A673 (cell line): ENCODE measurements around the gene SPAG16. TPM values are rescaled to one million over a fixed set of nuclear protein-coding genes. Genes with fewer than 3 reads are reported as not detected.

Experiments
- BruUV-seq: library from RNA; stranded (reverse); fragments of 400-500 nt; replicated peaks from 2 replicates; lab custom pipeline; 2021; lab: Mats Ljungman, UMichigan
- CTCF ChIA-PET: fragments of 300-600 bp; sonication (Branson Sonifier 250); formaldehyde crosslinking; loops from one replicate; lab custom pipeline; 2022; ENCODE audit warnings: antibody characterized with exemption; lab: Charles Lee
- POLR2A ChIA-PET: fragments of 300-600 bp; sonication (Branson Sonifier 250); formaldehyde crosslinking; loops from one replicate; lab custom pipeline; 2022; ENCODE audit warnings: antibody characterized with exemption; ENCODE audit not compliant: low non-redundant PET; lab: Charles Lee
- DNase-seq: peaks from one replicate; pipeline ENCODE4 v3.0.0-alpha.2; 2015; ENCODE audit warnings: low spot score
- H3K27ac ChIP-seq: fragments of 200-600 bp; sonication (generic); 2 replicates; pipeline ENCODE4 v1.5.1; 2016; ENCODE audit warnings: mixed run types, low read depth, mild to moderate bottlenecking, mixed read lengths, antibody characterized with exemption, low read length; ENCODE audit not compliant: poor library complexity, severe bottlenecking
- H3K27me3 ChIP-seq: fragments of 200-600 bp; sonication (generic); replicated peaks from 2 replicates; pipeline ENCODE4 v1.6.1; 2017; ENCODE audit warnings: mixed run types, low read depth, mild to moderate bottlenecking, mixed read lengths, antibody characterized with exemption, low read length; ENCODE audit not compliant: insufficient read depth, poor library complexity
- H3K36me3 ChIP-seq: fragments of 200-600 bp; sonication (generic); 2 replicates; pipeline ENCODE4 v1.6.1; 2016; ENCODE audit warnings: mixed run types, mild to moderate bottlenecking, mixed read lengths, antibody characterized with exemption, low read length; ENCODE audit not compliant: insufficient read depth, poor library complexity, severe bottlenecking
- H3K4me1 ChIP-seq: fragments of 200-600 bp; sonication (generic); 2 replicates; pipeline ENCODE4 v1.6.1; 2017; ENCODE audit warnings: mixed run types, mild to moderate bottlenecking, mixed read lengths, antibody characterized with exemption, low read length; ENCODE audit not compliant: insufficient read depth, poor library complexity, severe bottlenecking
- H3K4me3 ChIP-seq: fragments of 200-600 bp; sonication (generic); 2 replicates; pipeline ENCODE4 v1.5.1; 2016; ENCODE audit warnings: low read depth, mixed run types, mild to moderate bottlenecking, mixed read lengths, low read length; ENCODE audit not compliant: poor library complexity, severe bottlenecking
- H3K9me3 ChIP-seq: fragments of 200-600 bp; sonication (generic); 2 replicates; pipeline ENCODE4 v1.6.1; 2016; ENCODE audit warnings: mixed run types, low read depth, mild to moderate bottlenecking, mixed read lengths, antibody characterized with exemption, low read length; ENCODE audit not compliant: poor library complexity, severe bottlenecking
- EZH2 ChIP-seq: fragments of 200-600 bp; sonication (generic); IDR thresholded peaks from 2 replicates; pipeline ENCODE4 v1.6.1; 2017; ENCODE audit warnings: borderline replicate concordance, low read depth, mild to moderate bottlenecking, mixed read lengths, antibody characterized with exemption, low read length; ENCODE audit not compliant: poor library complexity, severe bottlenecking
- intact Hi-C: fragments of 100-400 bp; cut with micrococcal nuclease; formaldehyde crosslinking; loops from one replicate; pipeline ENCODE4 v1.10.0; 2022; ENCODE audit not compliant: unreplicated experiment
- total RNA-seq: library from RNA; stranded (reverse); gene quantifications from 2 replicates; pipeline ENCODE4 v1.2.3, GENCODE V29; 2021
- TF ChIP-seq, protein P1 (sequence below): fragments of 300-800, 200-600 bp; sonication (generic); conservative IDR thresholded peaks from 2 replicates; pipeline ENCODE4 v1.5.1; 2017; ENCODE audit warnings: low read depth, mild to moderate bottlenecking, antibody characterized with exemption, low read length, moderate library complexity, mixed read lengths

The SPAG16 gene
- total RNA-seq, 1 experiment from 2014 or later, result 13.1 TPM

DNA sequence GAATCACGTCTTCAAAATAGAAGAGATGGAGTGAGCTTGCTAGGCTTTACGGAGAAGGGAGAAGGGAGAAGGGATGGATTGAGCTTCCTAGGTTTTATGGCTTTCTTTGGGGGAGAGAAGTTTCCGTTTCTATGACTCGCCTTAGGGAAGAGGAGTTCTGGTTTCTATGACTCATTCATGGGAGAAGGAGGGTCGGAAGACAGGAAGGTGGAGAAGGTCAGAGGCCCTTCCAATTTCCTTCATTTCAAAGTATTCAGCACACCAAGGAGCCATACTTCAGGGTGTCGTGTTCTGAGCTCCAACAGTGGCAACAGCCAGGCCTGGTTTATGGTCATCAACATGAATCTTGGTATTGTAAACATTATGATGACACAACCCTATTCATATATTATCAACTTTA, 841.9 kb downstream of the SPAG16 start:
- CTCF ChIA-PET, result no interaction called here
- no peak for TF ChIP-seq EZH2
- TF ChIP-seq, protein P1, sequence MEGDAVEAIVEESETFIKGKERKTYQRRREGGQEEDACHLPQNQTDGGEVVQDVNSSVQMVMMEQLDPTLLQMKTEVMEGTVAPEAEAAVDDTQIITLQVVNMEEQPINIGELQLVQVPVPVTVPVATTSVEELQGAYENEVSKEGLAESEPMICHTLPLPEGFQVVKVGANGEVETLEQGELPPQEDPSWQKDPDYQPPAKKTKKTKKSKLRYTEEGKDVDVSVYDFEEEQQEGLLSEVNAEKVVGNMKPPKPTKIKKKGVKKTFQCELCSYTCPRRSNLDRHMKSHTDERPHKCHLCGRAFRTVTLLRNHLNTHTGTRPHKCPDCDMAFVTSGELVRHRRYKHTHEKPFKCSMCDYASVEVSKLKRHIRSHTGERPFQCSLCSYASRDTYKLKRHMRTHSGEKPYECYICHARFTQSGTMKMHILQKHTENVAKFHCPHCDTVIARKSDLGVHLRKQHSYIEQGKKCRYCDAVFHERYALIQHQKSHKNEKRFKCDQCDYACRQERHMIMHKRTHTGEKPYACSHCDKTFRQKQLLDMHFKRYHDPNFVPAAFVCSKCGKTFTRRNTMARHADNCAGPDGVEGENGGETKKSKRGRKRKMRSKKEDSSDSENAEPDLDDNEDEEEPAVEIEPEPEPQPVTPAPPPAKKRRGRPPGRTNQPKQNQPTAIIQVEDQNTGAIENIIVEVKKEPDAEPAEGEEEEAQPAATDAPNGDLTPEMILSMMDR, result no peak
- H3K36me3 ChIP-seq, result no peaks in the 10 kb centered on the region
- BruUV-seq, result no TSS peak
- no peak overlapping the region for H3K4me3 ChIP-seq
- intact Hi-C loops, result no loop called here
- no peak overlapping the region for H3K27ac ChIP-seq
- no peaks in the 10 kb centered on the region for H3K9me3 ChIP-seq
- peak; percentile 59 for DNase-seq
- H3K4me1 ChIP-seq, result peaks cover 31% of the 10 kb centered on the region
- POLR2A ChIA-PET, result no interaction called here
- no peaks in the 10 kb centered on the region for H3K27me3 ChIP-seq

GRCh38 chr2:214127170-214127569, 842.9 kb downstream of the SPAG16 start:
- BruUV-seq, result no TSS peak
- CTCF ChIA-PET, result no interaction called here
- intact Hi-C loops, result no loop called here

DNA sequence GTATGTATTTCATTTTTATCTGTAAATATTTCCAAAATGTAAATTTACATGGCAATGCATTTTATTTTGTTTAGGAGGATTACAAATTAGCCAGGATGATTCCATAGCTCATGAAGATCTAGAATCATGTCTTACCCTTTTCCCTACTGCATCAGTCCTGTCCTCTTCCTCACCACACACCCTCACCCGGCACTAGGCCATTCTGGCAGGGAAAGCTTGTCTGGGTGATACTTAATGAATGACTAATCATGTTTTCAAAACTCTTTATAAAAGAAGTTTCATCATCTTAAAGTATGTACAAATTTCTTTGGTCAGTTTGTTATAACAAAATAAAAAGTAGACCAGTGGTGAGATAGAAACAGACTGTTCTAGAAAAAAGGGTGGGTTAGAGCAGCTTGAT, 843.3 kb downstream of the SPAG16 start:
- CTCF ChIA-PET, result no interaction called here
- no peak for TF ChIP-seq EZH2
- TF ChIP-seq, protein P1, result no peak
- POLR2A ChIA-PET, result no interaction called here
- no peaks in the 10 kb centered on the region for H3K27me3 ChIP-seq
- H3K4me1 ChIP-seq, result peaks cover 31% of the 10 kb centered on the region
- intact Hi-C loops, result no loop called here
- H3K27ac ChIP-seq, result no peak overlapping the region
- peak; percentile 33 for DNase-seq
- no peaks in the 10 kb centered on the region for H3K9me3 ChIP-seq
- no TSS peak for BruUV-seq
- H3K36me3 ChIP-seq, result no peaks in the 10 kb centered on the region
- H3K4me3 ChIP-seq, result no peak overlapping the region

More at GRCh38 chr2:214127170-214127569, 842.9 kb downstream of the SPAG16 start:
- no peaks in the 10 kb centered on the region for H3K9me3 ChIP-seq
- POLR2A ChIA-PET, result no interaction called here
- no peak for TF ChIP-seq EZH2
- TF ChIP-seq, protein P1, result no peak
- peaks cover 31% of the 10 kb centered on the region for H3K4me1 ChIP-seq
- peak; percentile 79 for DNase-seq
- no peak overlapping the region for H3K27ac ChIP-seq
- no peak overlapping the region for H3K4me3 ChIP-seq
- H3K27me3 ChIP-seq, result no peaks in the 10 kb centered on the region
- no peaks in the 10 kb centered on the region for H3K36me3 ChIP-seq
